OCI-LY7 (cell line): ENCODE data around the gene PCNA. TPM values are rescaled to one million over a fixed set of nuclear protein-coding genes. Genes with fewer than 3 reads are reported as not detected.

Experiments
- BruUV-seq: library from RNA; stranded (reverse); fragments of 400-500 nt; replicated peaks from 2 replicates; lab custom pipeline; 2021; lab: Mats Ljungman, UMichigan
- CTCF ChIA-PET: fragments of 300-600 bp; sonication (Branson Sonifier 250); formaldehyde crosslinking; loops from one replicate; lab custom pipeline; 2022; ENCODE audit warnings: antibody characterized with exemption; ENCODE audit not compliant: unreplicated experiment; lab: Charles Lee
- POLR2A ChIA-PET: fragments of 300-600 bp; sonication (Branson Sonifier 250); formaldehyde crosslinking; loops from one replicate; lab custom pipeline; 2022; ENCODE audit warnings: antibody characterized with exemption; lab: Charles Lee
- DNase-seq: peaks from one replicate; pipeline ENCODE4 v3.0.0-alpha.2; 2015; ENCODE audit warnings: low spot score
- H2AFZ ChIP-seq: fragments of 200-600 bp; sonication (generic), shearing (Covaris generic); 2 replicates; pipeline ENCODE4 v1.6.1; 2014; ENCODE audit warnings: mild to moderate bottlenecking, antibody characterized with exemption, low read length, moderate library complexity
- H3K27ac ChIP-seq: fragments of 200-600 bp; sonication (generic); 2 replicates; pipeline ENCODE4 v1.5.1; 2014; ENCODE audit warnings: mixed run types, low read depth, mild to moderate bottlenecking, moderate library complexity, low read length, inconsistent platforms; ENCODE audit not compliant: poor library complexity, severe bottlenecking
- H3K36me3 ChIP-seq: fragments of 200-600 bp; sonication (generic); 2 replicates; pipeline ENCODE4 v1.6.1; 2014; ENCODE audit warnings: mild to moderate bottlenecking, antibody characterized with exemption, low read length, moderate library complexity, mixed read lengths; ENCODE audit not compliant: insufficient read depth
- H3K4me1 ChIP-seq: fragments of 200-600 bp; sonication (generic); 2 replicates; pipeline ENCODE4 v1.5.1; 2014; ENCODE audit warnings: mild to moderate bottlenecking, low read length; ENCODE audit not compliant: insufficient read depth, poor library complexity, severe bottlenecking
- H3K4me2 ChIP-seq: fragments of 200-600 bp; sonication (generic); 2 replicates; pipeline ENCODE4 v1.6.1; 2014; ENCODE audit warnings: mild to moderate bottlenecking, low read length
- H3K4me3 ChIP-seq: fragments of 200-600 bp; sonication (generic); 2 replicates; pipeline ENCODE4 v1.5.1; 2014; ENCODE audit warnings: mild to moderate bottlenecking, low read depth, low read length; ENCODE audit not compliant: poor library complexity, severe bottlenecking
- H3K79me2 ChIP-seq: fragments of 200-600 bp; sonication (generic); 2 replicates; pipeline ENCODE4 v1.6.1; 2016; ENCODE audit warnings: low read depth, mild to moderate bottlenecking, low read length, moderate library complexity, mixed read lengths; ENCODE audit not compliant: insufficient read depth
- H3K9me2 ChIP-seq: fragments of 200-600 bp; sonication (generic); 2 replicates; pipeline ENCODE4 v1.6.1; 2016; ENCODE audit warnings: mild to moderate bottlenecking, low read length, mixed read lengths; ENCODE audit not compliant: insufficient read depth
- H3K9me3 ChIP-seq: fragments of 200-600 bp; sonication (generic); 2 replicates; pipeline ENCODE4 v1.6.1; 2014; ENCODE audit warnings: mild to moderate bottlenecking, mixed run types, low read length, mixed read lengths
- H4K20me1 ChIP-seq: fragments of 200-600 bp; sonication (generic); 2 replicates; pipeline ENCODE4 v1.6.1; 2014; ENCODE audit warnings: mild to moderate bottlenecking, antibody characterized with exemption, low read length, moderate library complexity, mixed read lengths; ENCODE audit not compliant: insufficient read depth
- CTCF ChIP-seq: fragments of 200-600 bp; sonication (generic); conservative IDR thresholded peaks from 2 replicates; pipeline ENCODE4 v1.5.1; 2014; ENCODE audit warnings: mild to moderate bottlenecking, antibody characterized with exemption, low read length, moderate library complexity, mixed read lengths
- EZH2phosphoT487 ChIP-seq: fragments of 200-600 bp; sonication (generic); IDR thresholded peaks from 2 replicates; pipeline ENCODE4 v1.6.1; 2018; ENCODE audit warnings: low read depth, borderline replicate concordance, mild to moderate bottlenecking, mixed run types, antibody characterized with exemption, low read length, moderate library complexity, mixed read lengths
- intact Hi-C: fragments of 100-400 bp; cut with micrococcal nuclease; formaldehyde crosslinking; loops from one replicate; pipeline ENCODE4 v1.10.0; 2022; ENCODE audit not compliant: unreplicated experiment
- total RNA-seq, 2 experiments: library from RNA; depleted of rRNA in 1 of 2; stranded (reverse); fragments of >200 nt in 1 of 2; shearing (Covaris generic) in 1 of 2; gene quantifications; 2 replicates each; pipeline ENCODE4 v1.2.3, GENCODE V29; 2014 to 2022

The PCNA gene
- total RNA-seq, 2 experiments from 2014 or later = 470 to 567 TPM

- DNase-seq = no peak
- H4K20me1 ChIP-seq = no peaks in the 10 kb centered on the region
- H3K27ac ChIP-seq = no peak overlapping the region
- H3K9me2 ChIP-seq = no peaks in the 10 kb centered on the region
- BruUV-seq = no TSS peak
- CTCF ChIA-PET = no interaction called here
- 0 out of 2 replicates have a peak, but pooled peaks cover 7% of the 10 kb centered on the region for H3K36me3 ChIP-seq
- H3K9me3 ChIP-seq = no peaks in the 10 kb centered on the region
- POLR2A ChIA-PET = interaction anchor here (1.0 kb wide), 1 partner anchor 27 kb away, joined by 4 read pairs; the partner anchor contains the start of gene CDS2
- peaks cover 23% of the 10 kb centered on the region; the same call in 1 of the 2 replicates for H3K79me2 ChIP-seq
- H3K4me1 ChIP-seq = peaks cover 4% of the 10 kb centered on the region
- intact Hi-C loops = no loop called here
- H2AFZ ChIP-seq = no peak overlapping the region
- TF ChIP-seq CTCF (no peak), EZH2phosphoT487 (no peak)
- no peak overlapping the region for H3K4me3 ChIP-seq
- no peak overlapping the region for H3K4me2 ChIP-seq
Observed at GRCh38 chr20:5153612-5154542, 34.1 kb upstream of the PCNA start.

DNA sequence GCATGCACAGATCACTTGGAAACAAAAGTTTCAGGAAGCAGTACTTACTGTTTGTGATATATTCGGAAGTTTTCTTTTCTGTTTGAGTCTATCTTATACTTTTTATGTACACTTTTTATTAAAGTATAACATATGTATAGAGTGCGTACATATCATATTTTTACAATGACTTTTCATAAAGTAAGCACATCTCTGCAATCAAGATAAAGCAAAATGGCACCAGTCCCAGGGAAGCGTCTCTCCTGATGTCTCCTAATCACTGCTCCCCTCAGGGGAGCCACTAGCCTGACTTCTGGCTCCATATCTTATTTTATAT lies 33.4 kb upstream of the PCNA start:
- Histone ChIP-seq H3K79me2 (peaks cover 29% of the 10 kb centered on the region; the same call in 1 of the 2 replicates), H3K4me2 (no peak overlapping the region), H2AFZ (no peak overlapping the region), H3K4me1 (peaks cover 4% of the 10 kb centered on the region), H3K4me3 (no peak overlapping the region), H4K20me1 (no peaks in the 10 kb centered on the region), H3K27ac (no peak overlapping the region), H3K36me3 (0 out of 2 replicates have a peak, but pooled peaks cover 7% of the 10 kb centered on the region), H3K9me3 (no peaks in the 10 kb centered on the region), H3K9me2 (no peaks in the 10 kb centered on the region)
- TF ChIP-seq CTCF (no peak), EZH2phosphoT487 (no peak)
- no peak for DNase-seq
- ChIA-PET POLR2A (interaction anchor here (1.0 kb wide), 1 partner anchor 27 kb away, joined by 4 read pairs; the partner anchor contains the start of gene CDS2), CTCF (no interaction called here)
- BruUV-seq = no TSS peak
- intact Hi-C loops = no loop called here
